K562 (cell line): ENCODE measurements around the gene EVA1A. TPM values are rescaled to one million over a fixed set of nuclear protein-coding genes. Genes with fewer than 3 reads are reported as not detected.
A peak's percentile ranks its signal among the peaks of the same experiment; 100 is the strongest.

ENCODE experiments used
- ATAC-seq: fragments of 200-7000 bp; cut with Tn5 transposase; 3 replicates; pipeline ENCODE4 v1.9.1; 2020; ENCODE audit warnings: moderate library complexity
- BruUV-seq: library from RNA; stranded (reverse); fragments of 400-500 nt; replicated peaks from 2 replicates; lab custom pipeline; 2021; lab: Mats Ljungman, UMichigan
- CTCF ChIA-PET: fragments of 300-600 bp; formaldehyde crosslinking; extraction: SDS; loops from one replicate; lab custom pipeline; 2021; ENCODE audit warnings: low intra/inter-chr PET ratio; lab: Yijun Ruan, JAX
- POLR2A ChIA-PET: fragments of 300-600, 350-650 bp; sonication (Branson Sonifier 250); formaldehyde crosslinking; extraction: SDS; loops from one replicate; lab custom pipeline; 2021; ENCODE audit warnings: antibody characterized with exemption, inconsistent platforms; lab: Yijun Ruan, JAX
- DNase-seq, 4 experiments: peaks; one replicate each; pipeline versions ENCODE4 v3.0.0 to v3.0.0-alpha.2; 2011 to 2018; ENCODE audit warnings: low spot score in 3 of 4, mixed read lengths in 3 of 4; ENCODE audit errors: extremely low read depth in 1 of 4
- FAIRE-seq: peaks from 2 replicates; lab custom pipeline; 2011; peaks lifted over from hg19 to GRCh38; lab: Jason Lieb, UNC
- H2AFZ ChIP-seq: 2 replicates; pipeline ENCODE4 v1.6.0; 2011; ENCODE audit warnings: low read depth, low read length, control low read depth, inconsistent platforms
- H3K27ac ChIP-seq: fragments of 200-600 bp; 3 replicates; pipeline ENCODE4 v1.8.0; 2011; ENCODE audit warnings: low read depth, mild to moderate bottlenecking, control low read depth, inconsistent platforms, low read length, moderate library complexity, mixed read lengths; ENCODE audit errors: extremely low read depth
- H3K27me3 ChIP-seq, 2 experiments: fragments of 300-600 bp in 1 of 2; 2 replicates in 1 of 2; 3 replicates in 1 of 2; pipeline versions ENCODE4 v1.6.0 to v1.8.0; 2011; ENCODE audit warnings: inconsistent platforms in 2 of 2, low read length in 2 of 2, mild to moderate bottlenecking in 1 of 2, mixed read lengths in 1 of 2, moderate library complexity in 1 of 2; ENCODE audit not compliant: control insufficient read depth in 2 of 2, insufficient read depth in 2 of 2
- H3K36me3 ChIP-seq: fragments of 300-600 bp; 3 replicates; pipeline ENCODE4 v1.8.0; 2011; ENCODE audit warnings: mild to moderate bottlenecking, low read length, inconsistent platforms; ENCODE audit not compliant: control insufficient read depth, insufficient read depth
- H3K4me1 ChIP-seq, 2 experiments: fragments of 200-600 bp in 1 of 2; replicated peaks in 1 of 2; 2 replicates in 1 of 2; 3 replicates in 1 of 2; pipeline versions ENCODE4 v1.5.1 to v1.8.0; 2011; ENCODE audit warnings: inconsistent platforms in 2 of 2, low read length in 2 of 2, mild to moderate bottlenecking in 1 of 2, mixed read lengths in 1 of 2, moderate library complexity in 1 of 2; ENCODE audit not compliant: control insufficient read depth in 2 of 2, insufficient read depth in 2 of 2
- H3K4me2 ChIP-seq: 2 replicates; pipeline ENCODE4 v1.6.1; 2011; ENCODE audit warnings: low read length, control low read depth, inconsistent platforms, mixed read lengths; ENCODE audit not compliant: insufficient read depth
- H3K4me3 ChIP-seq: fragments of 200-600 bp; sonication (generic), shearing (Covaris generic); 2 replicates; pipeline ENCODE4 v1.5.1; 2016; ENCODE audit warnings: control low read depth, inconsistent platforms
- H3K79me2 ChIP-seq: fragments of 200-600 bp; 3 replicates; pipeline ENCODE4 v1.8.0; 2011; ENCODE audit warnings: low read length, inconsistent platforms; ENCODE audit not compliant: control insufficient read depth, insufficient read depth
- H3K9ac ChIP-seq, 2 experiments: 2 replicates each; pipeline versions ENCODE4 v1.6.0 to v1.6.1; 2011; ENCODE audit warnings: low read depth in 2 of 2, low read length in 2 of 2, control low read depth in 1 of 2, inconsistent platforms in 1 of 2, mild to moderate bottlenecking in 1 of 2, mixed read lengths in 1 of 2; ENCODE audit not compliant: insufficient read depth in 1 of 2
- H3K9me1 ChIP-seq: one replicate; pipeline ENCODE4 v1.6.0; 2011; ENCODE audit warnings: inconsistent platforms, mild to moderate bottlenecking, low read length, moderate library complexity; ENCODE audit not compliant: control insufficient read depth, insufficient read depth
- H3K9me3 ChIP-seq: replicated peaks from 2 replicates; pipeline ENCODE4 v1.5.1; 2011; ENCODE audit warnings: low read depth, low read length, inconsistent platforms; ENCODE audit not compliant: control insufficient read depth, insufficient read depth
- H4K20me1 ChIP-seq: replicated peaks from 2 replicates; pipeline ENCODE4 v1.6.1; 2011; ENCODE audit warnings: low read length, inconsistent platforms, mixed read lengths; ENCODE audit not compliant: control insufficient read depth, insufficient read depth
- CHCHD3 ChIP-seq: fragments of 250-450 bp; sonication (Bioruptor Pico); IDR thresholded peaks from 2 replicates; pipeline ENCODE4 v2.1.2; 2022; ENCODE audit warnings: mild to moderate bottlenecking
- NCOA6 ChIP-seq: fragments of 450-650 bp; IDR thresholded peaks from 2 replicates; pipeline ENCODE4 v1.6.1; 2017; ENCODE audit warnings: mild to moderate bottlenecking
- NR4A1 ChIP-seq, 2 experiments: fragments of 250-450 bp in 1 of 2; fragments of 450-650 bp in 1 of 2; sonication (Bioruptor Pico) in 1 of 2; IDR thresholded peaks; 2 replicates each; pipeline versions ENCODE4 v1.4.0 to v1.6.1; 2016 to 2020; ENCODE audit warnings: mild to moderate bottlenecking in 2 of 2, missing compliant biosample characterization in 1 of 2, missing genetic modification characterization in 1 of 2, moderate library complexity in 1 of 2
- RBM25 ChIP-seq: fragments of 200-400 bp; formaldehyde crosslinking; IDR thresholded peaks from 2 replicates; pipeline ENCODE4 v1.6.1; 2018; ENCODE audit warnings: low read length, low read depth, moderate library complexity; ENCODE audit not compliant: severe bottlenecking
- WGBS: fragments of 100-300 bp; shearing (Covaris generic); methylation state at CpG from one replicate; pipeline ENCODE4 v1.1.6; 2016; ENCODE audit warnings: low coverage, mixed read lengths; ENCODE audit not compliant: insufficient coverage; ENCODE audit errors: missing lambda C conversion rate; 5-methylcytosine and 5-hydroxymethylcytosine counted together
- in situ Hi-C: fragments of 300-500 bp; cut with MboI; formaldehyde crosslinking; loops from 4 replicates; pipeline ENCODE4 v1.15.0; 2018; ENCODE audit warnings: inconsistent platforms, mixed read lengths
- intact Hi-C: fragments of 100-400 bp; cut with micrococcal nuclease; formaldehyde crosslinking; loops from 2 replicates; pipeline ENCODE4 v1.14.2; 2022
- polyA plus RNA-seq, 8 experiments: library from polyadenylated mRNA; depleted of rRNA in 4 of 8; stranded (reverse) in 5 of 8; unstranded in 3 of 8; fragments of >200 nt; fragmentation: Nextera tagmentation in 2 of 8; fragmentation: Illumina TruSeq in 1 of 8; extraction: Ambion mirVana in 2 of 8; extraction: Trizol in 1 of 8; gene quantifications; 2 replicates each; pipeline versions ENCODE4 v1.2.1 to v1.2.3, GENCODE V29; 2011 to 2014; ENCODE audit warnings: inconsistent platforms in 1 of 8, missing spikeins in 1 of 8
- total RNA-seq, 7 experiments: library from RNA; depleted of rRNA in 6 of 7; stranded (reverse); fragments of >200 nt in 6 of 7; fragmentation: Illumina TruSeq in 2 of 7; extraction: Trizol in 2 of 7; gene quantifications; 2 replicates each; pipeline versions ENCODE4 v1.2.1 to v1.2.3, GENCODE V29; 2011 to 2021; ENCODE audit warnings: low replicate concordance in 1 of 7

EVA1A gene
- total and polyA plus RNA-seq, 9 of the 15 experiments (the other 6 are each of a cell fraction or from before 2014, with no cell fraction given): not detected

DNA sequence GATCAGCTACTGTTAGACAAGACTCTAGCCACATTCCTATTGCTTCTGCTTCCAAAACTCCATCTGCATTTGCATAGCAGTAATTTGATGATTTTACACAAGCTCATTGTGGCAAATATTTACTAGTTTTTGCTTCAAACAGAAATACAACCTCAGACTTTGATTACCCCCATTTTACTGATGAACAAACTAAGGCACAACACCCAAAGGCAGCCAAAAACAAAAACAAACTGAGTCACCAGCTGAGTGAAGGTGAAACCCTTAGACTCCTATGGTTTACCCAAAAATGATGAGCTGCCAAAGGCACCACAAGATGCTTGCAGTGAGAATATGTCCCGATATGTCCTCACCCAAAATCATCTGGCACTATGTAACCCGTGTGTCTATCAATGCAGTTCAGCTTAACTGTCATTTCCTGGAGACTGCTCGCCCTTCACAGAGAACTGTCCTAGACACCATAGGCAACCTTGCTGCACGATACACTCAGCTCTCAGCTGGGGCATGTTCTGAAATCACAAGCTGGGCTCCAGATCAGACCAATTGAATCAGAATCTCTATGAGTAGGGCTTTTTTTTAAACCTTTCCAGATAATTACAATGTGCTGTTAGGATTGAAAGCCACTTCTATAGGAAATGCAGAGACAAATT, 4.1 kb upstream of the EVA1A start:
- H3K27me3 ChIP-seq: peaks cover 8 to 37% of the 10 kb centered on the region in 2 experiments; a peak in 4 of 5 replicates
- H2AFZ ChIP-seq: no peak overlapping the region
- ChIA-PET POLR2A (interaction anchor here (0.6 kb wide), 1 partner anchor 9 kb away, joined by 3 read pairs; no protein-coding TSS in a partner anchor), CTCF (no interaction called here)
- intact Hi-C loops: no loop called here
- ATAC-seq (no peak), DNase-seq (no peak), FAIRE-seq (no peak)
- no peaks in the 10 kb centered on the region for H3K9me1 ChIP-seq
- WGBS: 0% methylated on average over 4 of the region's 4 CpGs
- H3K9ac ChIP-seq: no peak overlapping the region
- H3K27ac ChIP-seq: no peak overlapping the region
- BruUV-seq: no TSS peak
- in situ Hi-C loops: no loop called here
- H3K4me1 ChIP-seq: no peaks in the 10 kb centered on the region; a peak in 1 of 5 replicates
- no peaks in the 10 kb centered on the region for H3K36me3 ChIP-seq
- no peak overlapping the region for H3K4me2 ChIP-seq
- no peak overlapping the region for H3K4me3 ChIP-seq
- no peaks in the 10 kb centered on the region for H4K20me1 ChIP-seq
- TF ChIP-seq CHCHD3 (CRISPR knock-in tag) (no peak), RBM25 (peak; percentile 27)
- no peaks in the 10 kb centered on the region for H3K9me3 ChIP-seq
- no peaks in the 10 kb centered on the region for H3K79me2 ChIP-seq

- H3K9me1 ChIP-seq: no peaks in the 10 kb centered on the region
- H3K9me3 ChIP-seq: no peaks in the 10 kb centered on the region
- H3K27ac ChIP-seq: no peak overlapping the region
- H3K27me3 ChIP-seq: peaks cover 8 to 39% of the 10 kb centered on the region in 2 experiments; a peak in 4 of 5 replicates
- WGBS: 0% methylated on average over 9 of the region's 9 CpGs
- ChIA-PET POLR2A (interaction anchor here (0.6 kb wide), 1 partner anchor 8 kb away, joined by 3 read pairs; no protein-coding TSS in a partner anchor), CTCF (no interaction called here)
- FAIRE-seq (no peak), ATAC-seq (no peak), DNase-seq (no peak)
- BruUV-seq: no TSS peak
- in situ Hi-C loops: no loop called here
- H3K4me2 ChIP-seq: no peak overlapping the region
- H3K4me1 ChIP-seq: no peaks in the 10 kb centered on the region; a peak in 1 of 5 replicates
- H3K4me3 ChIP-seq: no peak overlapping the region
- no peaks in the 10 kb centered on the region for H3K36me3 ChIP-seq
- H3K9ac ChIP-seq: no peak overlapping the region
- no peak overlapping the region for H2AFZ ChIP-seq
- TF ChIP-seq NCOA6 (no peak), NR4A1 (CRISPR knock-in tag; IDR thresholded peaks at IDR 0.05) (no peak), NR4A1 (tag; IDR thresholded peaks at IDR 0.05) (no peak)
- no peaks in the 10 kb centered on the region for H4K20me1 ChIP-seq
- intact Hi-C loops: no loop called here
- H3K79me2 ChIP-seq: no peaks in the 10 kb centered on the region
Observed at GRCh38 chr2:75564026-75564688, 3.4 kb upstream of the EVA1A start.
